HL-60/S4 (cell line): ENCODE results near the gene GYG1.

Source experiments
- in situ Hi-C: fragments of 300-500 bp; cut with MboI; formaldehyde crosslinking; loops from 2 replicates; pipeline ENCODE4 v1.14.3; 2022; ENCODE audit warnings: low sequenced_read_pairs

The GYG1 gene

DNA sequence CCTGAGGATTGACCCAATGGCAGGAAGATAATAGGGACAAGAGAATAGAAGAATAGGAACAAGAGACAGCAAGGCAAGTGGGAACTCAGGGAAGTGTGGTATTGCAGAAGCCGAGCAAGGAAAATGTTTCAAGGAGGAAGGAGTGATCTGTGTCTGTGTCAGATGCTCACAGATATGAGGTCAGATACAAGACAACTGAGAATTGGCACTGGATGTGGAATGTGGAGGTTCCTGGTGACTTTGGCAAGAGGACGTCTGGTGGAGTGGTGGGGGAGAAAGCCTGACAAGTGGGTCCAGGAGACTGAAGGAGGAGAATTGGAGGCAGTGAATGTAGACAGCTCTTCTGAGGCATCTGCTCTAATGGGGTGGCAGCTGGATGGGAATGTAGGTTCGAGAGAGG is 24.1 kb downstream of the GYG1 start:
- in situ Hi-C loops = no loop called here

DNA sequence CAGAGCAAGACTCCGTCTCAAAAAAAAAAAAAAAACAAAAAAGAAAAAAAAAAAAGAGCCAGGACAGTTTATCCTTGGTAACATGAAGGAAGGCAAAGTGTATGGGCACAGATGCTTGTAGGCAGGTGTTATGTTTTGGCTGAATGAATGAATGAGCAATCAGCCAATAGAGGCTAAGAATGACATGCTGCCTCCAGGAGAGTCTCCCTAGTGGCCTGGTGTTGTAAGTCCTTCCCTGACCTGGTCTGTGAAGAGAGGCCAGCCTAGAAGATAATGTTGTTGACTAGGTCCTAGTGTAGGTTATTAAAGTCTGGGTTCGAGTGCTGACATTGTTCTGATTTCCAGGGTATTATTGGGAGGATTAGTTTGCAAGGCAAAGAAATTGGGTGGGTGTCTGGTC is 24.9 kb downstream of the GYG1 start:
- in situ Hi-C loops = no loop called here

DNA sequence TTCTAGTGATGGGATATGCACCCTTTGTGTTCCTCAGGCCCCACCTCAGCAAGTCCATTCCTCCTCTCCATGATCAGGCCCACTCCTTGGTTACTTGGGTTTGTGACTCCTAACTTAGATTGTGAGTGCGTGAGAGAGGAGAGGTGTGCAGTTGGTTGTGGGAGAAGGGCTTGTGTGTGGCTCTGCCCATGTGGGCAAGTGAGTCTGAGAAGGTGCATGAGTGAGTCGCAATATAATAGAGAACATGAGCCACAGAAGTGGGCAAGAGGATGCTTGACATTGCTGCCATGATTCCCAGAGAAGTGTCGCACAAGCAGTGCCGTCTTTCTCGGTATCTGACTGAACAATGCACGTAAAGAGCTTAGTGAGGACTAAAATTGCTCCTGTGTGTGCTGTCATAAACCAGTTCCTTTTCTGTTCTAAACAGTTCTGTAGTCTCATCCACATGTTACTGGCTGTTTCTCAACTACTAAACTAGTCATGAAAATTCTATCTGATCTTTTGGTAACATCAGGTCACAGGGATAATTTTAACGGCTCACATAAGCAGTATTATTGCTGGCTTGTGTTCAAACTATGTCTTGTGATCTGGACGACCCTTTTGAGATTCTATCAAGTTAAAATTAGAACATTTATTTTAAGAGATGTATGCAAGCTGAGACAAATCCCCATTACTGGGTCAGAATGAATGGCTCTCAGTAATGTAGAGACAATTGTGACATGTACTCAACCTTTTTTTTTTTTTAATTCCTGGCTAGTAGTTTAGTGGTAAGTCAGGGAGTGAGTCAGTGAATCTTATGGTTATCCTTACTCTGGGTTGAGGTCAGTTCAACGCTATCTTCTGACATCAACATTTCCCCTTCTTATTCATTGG is 25.6 kb downstream of the GYG1 start:
- in situ Hi-C loops = no loop called here

DNA sequence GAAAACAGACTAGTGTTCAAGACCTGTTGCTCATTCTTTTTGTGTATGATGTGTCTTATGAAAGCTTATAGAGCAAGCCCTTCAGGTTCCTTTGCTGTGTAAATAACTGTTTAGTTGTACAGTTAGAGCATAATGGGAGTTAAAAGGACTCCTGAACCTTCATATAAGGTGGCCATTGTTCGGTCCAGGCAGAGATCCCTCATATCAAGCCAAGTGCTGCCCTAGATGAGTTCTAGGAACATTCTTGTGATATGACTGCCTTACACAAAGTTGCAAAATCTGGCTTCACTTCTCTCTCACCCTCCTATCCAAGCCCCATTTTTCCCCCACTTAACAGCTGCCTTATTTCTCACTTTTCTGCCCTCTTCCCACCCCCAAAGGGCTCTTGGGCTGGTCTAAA is 26.9 kb downstream of the GYG1 start:
- in situ Hi-C loops = no loop called here

DNA sequence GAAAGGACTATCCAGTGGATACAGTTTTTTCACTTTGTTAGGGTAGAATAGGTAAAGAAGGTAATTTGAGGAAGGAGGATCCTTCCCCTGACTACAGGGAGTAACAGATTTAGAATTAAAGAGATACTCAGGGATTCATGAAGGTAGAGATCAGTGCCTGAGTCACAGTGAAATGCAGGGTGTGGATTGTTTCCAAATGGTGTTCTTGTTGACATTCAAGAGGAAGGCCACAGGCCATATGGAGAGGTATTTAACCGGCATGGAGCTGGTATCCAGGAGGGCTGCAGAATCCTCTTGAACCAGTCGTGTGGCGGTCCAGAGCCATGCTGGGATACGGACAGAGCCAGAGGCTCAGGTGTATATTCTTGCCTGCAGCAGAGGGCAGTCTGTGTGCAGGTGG is 28.2 kb downstream of the GYG1 start:
- in situ Hi-C loops = no loop called here

DNA sequence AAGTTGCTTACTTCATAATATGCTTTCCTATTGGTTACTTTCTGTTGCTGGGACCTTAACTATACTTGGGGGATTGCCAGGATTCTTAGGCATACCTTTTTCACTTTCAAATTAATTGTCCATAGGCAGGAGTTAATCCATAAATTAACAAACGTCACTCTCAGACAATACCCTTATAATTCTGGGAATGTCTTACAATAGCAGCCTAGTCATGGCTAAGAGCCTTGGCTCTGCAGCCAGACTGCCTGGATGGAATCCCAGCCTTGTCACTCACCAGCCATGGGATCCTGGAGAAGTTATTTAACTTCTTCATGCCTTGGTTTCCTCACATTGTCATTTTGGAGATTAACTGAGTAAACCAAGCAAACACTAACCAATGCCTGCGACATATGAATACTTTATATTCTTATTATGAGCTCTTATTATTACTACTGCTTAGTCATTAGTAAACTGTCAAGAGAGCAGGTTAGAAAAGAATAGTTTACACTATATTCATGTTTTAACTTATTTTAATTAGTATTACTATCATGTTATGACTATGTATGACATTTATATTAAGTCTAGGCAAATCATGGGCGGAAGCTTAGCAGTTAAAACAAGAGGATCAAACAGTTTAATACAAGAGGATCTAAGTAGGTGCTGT is 29.0 kb downstream of the GYG1 start:
- in situ Hi-C loops = no loop called here

DNA sequence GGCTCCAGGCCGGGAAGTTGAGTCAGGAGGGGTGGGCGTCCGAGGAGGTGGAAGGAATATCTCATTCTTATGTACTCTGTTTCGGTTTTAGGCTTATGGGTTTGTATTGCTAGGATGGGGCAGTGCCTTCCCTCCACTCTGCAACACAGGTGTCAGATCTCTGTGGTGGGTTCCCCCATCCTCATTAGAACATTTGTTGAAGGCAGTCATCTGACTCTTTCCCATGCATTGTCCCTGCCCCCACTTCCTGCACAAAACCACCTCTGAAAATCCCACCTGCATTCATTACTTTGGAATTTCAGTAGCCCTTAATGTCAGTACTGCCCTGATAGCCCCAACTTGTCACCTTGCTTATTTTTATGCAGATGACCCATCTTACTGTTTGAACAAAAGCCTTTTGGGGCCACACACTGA is 29.5 kb downstream of the GYG1 start:
- in situ Hi-C loops = no loop called here

DNA sequence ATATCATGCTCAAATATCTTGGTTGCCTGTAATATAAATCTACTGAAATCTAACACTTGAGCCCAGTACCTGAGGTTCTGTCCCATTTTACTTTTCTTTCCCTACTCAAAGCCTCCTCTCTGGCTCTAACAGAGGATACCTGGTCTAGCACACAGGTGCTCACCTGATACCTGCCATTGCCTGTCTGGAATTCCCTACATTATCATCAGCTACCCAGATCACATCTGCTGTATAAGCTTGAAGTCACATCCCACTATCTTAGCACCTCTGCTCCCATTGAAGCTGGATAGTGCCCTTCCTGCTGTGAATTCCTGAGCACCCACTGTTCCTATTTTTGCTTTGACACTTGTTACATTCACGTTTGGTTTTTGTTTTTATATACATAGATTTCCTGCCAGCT is 30.5 kb downstream of the GYG1 start:
- in situ Hi-C loops = no loop called here

DNA sequence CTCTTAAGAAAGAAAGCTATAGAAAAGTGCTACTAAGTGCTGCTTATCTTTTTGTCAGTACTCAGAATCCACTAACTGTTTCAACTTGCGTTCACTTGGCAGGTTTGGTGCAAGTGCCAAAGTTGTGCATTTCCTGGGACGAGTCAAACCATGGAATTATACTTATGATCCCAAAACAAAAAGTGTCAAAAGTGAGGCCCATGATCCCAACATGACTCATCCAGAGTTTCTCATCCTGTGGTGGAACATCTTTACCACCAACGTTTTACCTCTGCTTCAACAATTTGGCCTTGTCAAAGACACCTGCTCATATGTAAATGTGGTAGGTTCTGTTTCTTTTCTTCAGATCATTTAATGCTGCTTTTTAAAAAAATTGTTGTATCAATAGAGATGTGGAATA is 32.6 kb downstream of the GYG1 start:
- in situ Hi-C loops = no loop called here

DNA sequence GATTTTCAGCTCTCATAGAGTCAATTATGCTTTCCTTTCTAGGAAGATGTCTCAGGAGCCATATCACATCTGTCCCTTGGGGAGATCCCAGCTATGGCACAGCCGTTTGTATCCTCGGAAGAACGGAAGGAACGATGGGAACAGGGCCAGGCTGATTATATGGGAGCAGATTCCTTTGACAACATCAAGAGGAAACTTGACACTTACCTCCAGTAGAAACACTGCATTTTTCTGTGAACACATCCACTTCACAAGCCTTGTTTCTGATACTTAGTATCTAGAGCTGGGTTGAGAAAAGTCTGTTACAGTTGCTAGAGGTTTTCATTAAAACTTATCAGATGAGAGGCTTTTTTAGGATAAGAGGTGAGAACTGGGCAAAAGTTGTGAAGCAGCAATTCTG is 35.4 kb downstream of the GYG1 start:
- in situ Hi-C loops = no loop called here

DNA sequence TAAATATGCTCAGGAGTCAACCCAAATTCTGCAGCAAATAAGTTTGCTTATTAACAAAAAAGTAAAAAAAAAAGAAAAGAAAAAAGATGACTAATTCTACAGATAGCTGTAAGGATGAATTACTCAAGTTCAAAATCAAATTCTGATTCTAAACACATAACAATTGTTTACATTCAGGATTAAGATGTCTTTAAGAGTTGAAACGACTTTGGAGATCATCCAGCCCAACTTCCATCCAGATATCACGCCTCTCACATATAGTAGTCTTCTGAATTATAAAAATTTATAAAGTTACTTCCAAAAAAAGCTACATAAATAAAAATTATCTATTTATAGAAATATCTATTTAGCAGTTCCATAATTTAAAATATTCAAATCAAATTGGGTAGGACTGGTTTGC is 39.8 kb downstream of the GYG1 start:
- in situ Hi-C loops = no loop called here

DNA sequence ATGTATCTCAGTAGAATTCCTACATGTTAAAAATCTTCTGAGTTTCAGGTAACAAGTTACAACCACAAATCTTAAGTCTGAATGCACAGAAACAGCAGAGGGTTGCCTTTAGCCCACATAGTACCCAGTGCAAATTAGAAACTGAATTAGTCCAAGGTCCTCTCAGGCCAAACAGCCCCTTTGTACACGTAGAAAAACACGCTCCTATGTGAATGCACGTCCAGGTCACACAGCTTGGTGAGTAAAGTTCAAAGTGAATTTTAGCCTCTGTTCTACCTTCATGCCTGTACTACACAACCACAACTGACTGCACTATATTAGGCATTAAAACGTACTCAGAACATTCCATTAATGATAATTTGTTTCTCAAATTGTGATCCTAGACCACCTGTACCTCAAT is 46.3 kb downstream of the GYG1 start:
- in situ Hi-C loops = no loop called here

DNA sequence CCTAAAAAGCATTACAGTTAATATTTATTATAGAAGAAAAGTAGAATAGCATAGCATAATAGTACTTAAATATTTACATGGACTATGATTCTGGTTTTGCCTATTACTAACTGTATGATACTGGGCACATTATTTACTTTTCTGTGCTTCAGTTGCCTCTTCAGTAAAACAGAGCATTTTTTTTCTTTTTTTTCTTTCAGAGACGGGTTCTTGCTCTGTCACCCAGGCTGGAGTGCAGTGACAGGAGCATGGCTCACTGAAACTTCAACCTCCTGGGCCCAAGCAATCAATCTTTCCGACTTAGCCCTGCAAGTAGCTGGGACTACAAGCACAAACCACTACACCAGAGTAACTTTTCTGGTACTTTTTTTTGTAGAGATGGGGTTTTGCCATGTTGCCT is 47.0 kb downstream of the GYG1 start:
- in situ Hi-C loops = no loop called here

DNA sequence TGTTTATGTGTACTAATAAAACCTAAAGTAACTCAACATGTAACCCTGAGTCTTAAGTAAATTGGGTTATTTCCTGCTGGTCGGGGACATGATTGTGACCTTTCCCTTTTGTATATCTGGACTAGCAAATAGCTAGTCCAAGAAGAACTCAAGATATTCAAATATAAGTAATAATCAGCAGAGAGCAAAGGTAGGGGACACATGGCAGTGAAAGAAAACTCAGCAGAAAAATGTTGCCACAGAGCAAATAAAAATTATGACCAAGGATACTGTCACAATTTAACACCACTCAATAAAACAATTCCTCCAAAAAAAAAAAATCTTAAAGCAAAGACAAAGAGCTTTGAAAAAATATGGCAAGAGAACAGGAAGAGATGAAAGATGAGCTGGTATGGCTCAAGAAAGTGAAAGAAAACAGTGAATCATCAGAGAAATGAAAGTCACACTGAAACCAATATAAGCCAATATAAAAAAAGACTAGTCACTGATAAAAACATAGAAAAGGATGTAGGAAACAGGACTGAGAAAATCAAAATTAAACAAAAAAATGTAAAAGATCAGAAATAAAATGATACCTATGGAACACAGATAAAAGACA is 51.5 kb downstream of the GYG1 start:
- in situ Hi-C loops = no loop called here

DNA sequence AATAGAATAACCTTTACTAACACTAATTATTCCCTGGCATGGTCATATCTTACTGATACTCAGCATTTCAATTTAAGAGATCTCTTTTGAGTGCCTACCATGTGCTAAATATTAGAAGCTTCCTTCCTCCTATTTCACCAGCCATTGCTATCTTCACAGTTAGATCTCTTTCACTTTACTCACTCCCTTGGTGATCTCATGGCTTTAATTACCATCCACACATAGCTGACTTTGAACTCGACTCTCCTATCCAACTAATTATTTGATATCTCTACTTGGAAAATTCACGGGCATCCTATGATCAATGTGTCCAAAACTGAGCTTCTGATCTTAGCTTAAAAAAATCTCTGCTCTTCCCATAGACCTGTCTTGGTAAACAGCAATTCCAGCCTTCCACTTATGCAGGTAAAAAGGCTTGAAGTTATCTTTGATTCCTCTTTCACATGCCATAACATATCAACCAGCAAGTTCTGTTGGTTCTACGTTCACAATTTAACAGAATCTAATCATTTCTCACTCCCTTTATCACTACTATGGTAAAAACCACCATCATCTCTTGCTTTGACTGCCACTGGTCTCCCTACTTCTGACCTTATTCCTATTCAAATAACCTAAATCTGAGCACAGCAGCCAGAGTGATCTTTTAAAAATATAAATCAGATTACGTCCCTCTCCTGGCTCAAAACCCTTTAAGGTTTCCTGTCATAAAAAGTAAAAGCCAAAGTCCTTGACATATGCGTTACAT is 53.2 kb downstream of the GYG1 start:
- in situ Hi-C loops = no loop called here

DNA sequence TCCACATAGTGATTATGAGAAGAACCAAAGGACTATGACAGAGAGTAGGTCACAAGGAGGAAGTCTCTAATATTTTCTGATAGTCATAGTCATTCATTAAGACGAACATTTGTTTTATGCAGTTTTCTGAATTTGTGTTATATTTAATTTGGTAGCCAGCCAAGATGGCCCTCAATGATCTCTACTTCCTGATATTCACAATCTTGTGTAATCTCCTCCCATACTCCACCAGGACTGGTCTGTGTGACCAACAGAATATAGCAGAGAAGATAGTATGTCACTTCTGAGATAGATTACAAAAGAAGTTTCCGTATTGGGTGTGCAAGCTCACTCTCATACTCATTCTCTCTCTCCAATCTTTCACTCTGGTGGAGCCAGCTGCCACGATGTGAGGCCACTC is 64.2 kb downstream of the GYG1 start:
- in situ Hi-C loops = no loop called here

DNA sequence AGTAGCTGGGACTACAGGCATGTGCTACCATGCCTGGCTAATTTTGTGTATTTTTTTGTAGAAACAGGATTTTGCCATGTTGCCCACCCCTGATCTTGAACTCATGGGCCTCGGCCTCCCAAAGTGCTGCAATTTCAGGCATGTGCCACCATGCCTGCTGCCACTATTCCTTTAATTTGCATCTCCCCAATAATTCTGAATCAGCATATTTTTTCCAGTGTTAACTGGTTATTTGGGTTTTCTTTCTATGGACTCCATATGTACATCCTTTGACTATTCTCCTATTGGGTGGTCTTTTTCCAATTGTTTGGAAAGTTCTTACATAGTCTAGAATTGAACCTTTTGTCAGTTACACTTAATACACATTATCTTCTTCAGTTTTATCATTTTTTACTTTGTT is 66.9 kb downstream of the GYG1 start:
- in situ Hi-C loops = no loop called here

DNA sequence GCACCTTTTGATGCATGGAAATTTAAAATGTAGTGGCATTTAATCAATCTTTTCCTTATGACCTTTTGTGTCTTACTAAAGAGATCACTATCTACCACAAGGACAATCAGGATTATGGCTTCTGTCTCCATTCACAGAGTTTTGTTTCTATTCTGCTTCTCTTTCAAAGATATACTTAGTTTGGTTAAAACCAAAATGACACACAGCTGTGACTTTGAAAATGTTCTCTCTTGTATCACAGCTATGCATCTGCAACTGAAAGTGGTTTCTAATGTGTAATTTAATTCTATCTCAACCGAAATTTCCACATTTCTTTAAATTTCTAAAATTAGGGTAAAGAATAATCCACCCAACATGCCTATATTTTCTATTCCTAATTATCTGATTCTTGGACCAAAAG is 67.3 kb downstream of the GYG1 start:
- in situ Hi-C loops = no loop called here

DNA sequence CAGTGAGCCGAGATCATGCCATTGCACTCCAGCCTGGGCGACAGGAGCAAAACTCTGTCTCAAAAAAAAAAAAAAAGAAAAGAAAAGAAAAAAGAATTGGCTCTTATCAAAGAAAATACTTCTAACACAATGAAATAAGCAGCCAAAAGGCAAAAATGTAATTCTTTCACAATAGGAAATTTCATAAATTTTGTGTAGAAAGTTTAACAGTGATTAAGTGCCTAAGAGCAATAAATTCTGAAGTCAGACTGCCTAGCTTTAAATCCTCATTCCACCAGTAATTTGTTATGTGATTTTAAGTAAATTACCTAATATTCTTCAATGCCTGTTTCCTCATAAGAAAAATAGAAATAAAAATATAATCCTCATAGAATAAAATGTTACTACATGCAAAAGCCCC is 70.4 kb downstream of the GYG1 start:
- in situ Hi-C loops = no loop called here

DNA sequence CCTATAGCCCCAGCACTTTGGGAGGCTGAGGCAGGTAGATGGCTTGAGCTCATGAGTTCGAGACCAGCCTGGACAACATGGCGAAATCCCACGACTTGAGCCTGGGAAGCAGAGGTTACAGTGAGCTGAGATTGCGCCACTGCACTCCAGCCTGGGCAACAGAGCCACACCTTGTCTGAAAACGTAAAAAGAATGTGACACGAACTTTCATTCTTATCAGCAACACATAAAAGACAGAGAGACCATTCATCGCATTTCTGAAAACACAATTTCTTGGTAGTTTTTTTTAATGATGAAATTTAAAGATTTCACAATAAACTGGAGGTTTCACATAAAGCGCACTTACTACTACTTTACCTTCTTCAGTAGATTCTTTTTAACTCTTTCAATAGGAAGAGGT is 76.5 kb downstream of the GYG1 start:
- in situ Hi-C loops = no loop called here
